Nephron (organoid): Measurements from ENCODE around the gene GUCD1.

ENCODE experiments used
- H3K27ac Mint-ChIP-seq, 3 experiments: 2 replicates each; pipeline ENCODE4 v1.8.0; 2020; ENCODE audit warnings: mixed read lengths in 3 of 3, mild to moderate bottlenecking in 2 of 3, moderate library complexity in 1 of 3
- H3K27me3 Mint-ChIP-seq: 2 replicates; pipeline ENCODE4 v1.8.0; 2021; ENCODE audit warnings: low read depth, mild to moderate bottlenecking, moderate library complexity, mixed read lengths
- H3K36me3 Mint-ChIP-seq: 2 replicates; pipeline ENCODE4 v1.8.0; 2020; ENCODE audit warnings: low read depth, mixed read lengths
- H3K4me1 Mint-ChIP-seq: 2 replicates; pipeline ENCODE4 v1.8.0; 2020; ENCODE audit warnings: mixed read lengths
- H3K4me3 Mint-ChIP-seq, 3 experiments: 2 replicates each; pipeline ENCODE4 v1.8.0; 2020; ENCODE audit warnings: mild to moderate bottlenecking in 3 of 3, mixed read lengths in 3 of 3, moderate library complexity in 2 of 3
- H3K9me3 Mint-ChIP-seq: 2 replicates; pipeline ENCODE4 v1.8.0; 2020; ENCODE audit warnings: mixed read lengths
- TF ChIP-seq, protein P1 (sequence below), 3 experiments: fragments of 200-600 bp; sonication (generic); IDR thresholded peaks; one replicate each; pipeline ENCODE4 v1.5.0; 2021; ENCODE audit warnings: antibody characterized with exemption in 3 of 3; ENCODE audit not compliant: unreplicated experiment in 3 of 3

Gene GUCD1

DNA sequence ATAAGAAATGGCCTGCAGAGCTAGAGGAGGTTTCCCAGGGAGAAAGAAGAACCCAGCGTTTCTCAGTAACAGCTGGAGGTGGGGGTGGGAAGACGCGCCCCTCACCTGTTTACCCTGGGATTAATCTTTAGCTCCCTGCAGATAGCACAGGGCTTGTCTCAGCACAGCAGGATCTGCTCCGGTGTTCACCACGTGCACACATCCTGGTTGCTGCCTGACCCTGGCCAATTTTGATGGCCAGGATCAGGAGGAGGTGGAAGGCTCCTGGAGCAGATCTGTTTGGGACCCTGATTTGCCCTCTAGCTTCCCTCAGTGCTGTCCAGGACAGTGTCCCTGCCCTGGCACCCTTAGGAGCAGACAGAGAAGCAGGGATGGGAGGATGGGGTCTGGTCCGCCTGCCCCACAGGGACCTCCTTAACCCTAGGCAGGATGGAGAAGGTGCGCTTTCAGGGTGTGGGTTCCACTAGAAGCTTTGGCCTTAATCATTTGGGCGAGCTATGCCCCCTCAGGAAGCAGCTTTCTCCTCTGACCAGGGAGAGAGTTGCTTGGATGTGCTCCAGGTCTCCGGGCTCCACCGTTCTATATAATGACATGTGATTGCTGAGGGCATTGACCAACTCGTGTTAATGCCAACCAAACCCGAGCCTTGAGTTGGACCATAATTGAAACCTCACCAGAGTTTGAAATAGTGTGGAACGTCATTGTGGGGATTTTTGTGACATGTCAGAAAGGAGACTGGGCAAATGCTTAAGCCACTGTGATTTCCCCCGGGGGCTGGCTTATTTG, 40.5 kb downstream of the GUCD1 start:
- no peaks in the 10 kb centered on the region for H3K36me3 Mint-ChIP-seq
- TF ChIP-seq, protein P1, sequence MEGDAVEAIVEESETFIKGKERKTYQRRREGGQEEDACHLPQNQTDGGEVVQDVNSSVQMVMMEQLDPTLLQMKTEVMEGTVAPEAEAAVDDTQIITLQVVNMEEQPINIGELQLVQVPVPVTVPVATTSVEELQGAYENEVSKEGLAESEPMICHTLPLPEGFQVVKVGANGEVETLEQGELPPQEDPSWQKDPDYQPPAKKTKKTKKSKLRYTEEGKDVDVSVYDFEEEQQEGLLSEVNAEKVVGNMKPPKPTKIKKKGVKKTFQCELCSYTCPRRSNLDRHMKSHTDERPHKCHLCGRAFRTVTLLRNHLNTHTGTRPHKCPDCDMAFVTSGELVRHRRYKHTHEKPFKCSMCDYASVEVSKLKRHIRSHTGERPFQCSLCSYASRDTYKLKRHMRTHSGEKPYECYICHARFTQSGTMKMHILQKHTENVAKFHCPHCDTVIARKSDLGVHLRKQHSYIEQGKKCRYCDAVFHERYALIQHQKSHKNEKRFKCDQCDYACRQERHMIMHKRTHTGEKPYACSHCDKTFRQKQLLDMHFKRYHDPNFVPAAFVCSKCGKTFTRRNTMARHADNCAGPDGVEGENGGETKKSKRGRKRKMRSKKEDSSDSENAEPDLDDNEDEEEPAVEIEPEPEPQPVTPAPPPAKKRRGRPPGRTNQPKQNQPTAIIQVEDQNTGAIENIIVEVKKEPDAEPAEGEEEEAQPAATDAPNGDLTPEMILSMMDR (IDR thresholded peaks at IDR 0.05; ENCODE audit: unreplicated experiment in 3 of 3), result no peak
- peaks cover 13% of the 10 kb centered on the region for H3K27me3 Mint-ChIP-seq
- peak overlapping the region in 1 of 3 experiments; percentile 48 for H3K27ac Mint-ChIP-seq
- peaks cover 59% of the 10 kb centered on the region for H3K4me1 Mint-ChIP-seq
- H3K9me3 Mint-ChIP-seq, result no peaks in the 10 kb centered on the region
- no peak overlapping the region for H3K4me3 Mint-ChIP-seq

DNA sequence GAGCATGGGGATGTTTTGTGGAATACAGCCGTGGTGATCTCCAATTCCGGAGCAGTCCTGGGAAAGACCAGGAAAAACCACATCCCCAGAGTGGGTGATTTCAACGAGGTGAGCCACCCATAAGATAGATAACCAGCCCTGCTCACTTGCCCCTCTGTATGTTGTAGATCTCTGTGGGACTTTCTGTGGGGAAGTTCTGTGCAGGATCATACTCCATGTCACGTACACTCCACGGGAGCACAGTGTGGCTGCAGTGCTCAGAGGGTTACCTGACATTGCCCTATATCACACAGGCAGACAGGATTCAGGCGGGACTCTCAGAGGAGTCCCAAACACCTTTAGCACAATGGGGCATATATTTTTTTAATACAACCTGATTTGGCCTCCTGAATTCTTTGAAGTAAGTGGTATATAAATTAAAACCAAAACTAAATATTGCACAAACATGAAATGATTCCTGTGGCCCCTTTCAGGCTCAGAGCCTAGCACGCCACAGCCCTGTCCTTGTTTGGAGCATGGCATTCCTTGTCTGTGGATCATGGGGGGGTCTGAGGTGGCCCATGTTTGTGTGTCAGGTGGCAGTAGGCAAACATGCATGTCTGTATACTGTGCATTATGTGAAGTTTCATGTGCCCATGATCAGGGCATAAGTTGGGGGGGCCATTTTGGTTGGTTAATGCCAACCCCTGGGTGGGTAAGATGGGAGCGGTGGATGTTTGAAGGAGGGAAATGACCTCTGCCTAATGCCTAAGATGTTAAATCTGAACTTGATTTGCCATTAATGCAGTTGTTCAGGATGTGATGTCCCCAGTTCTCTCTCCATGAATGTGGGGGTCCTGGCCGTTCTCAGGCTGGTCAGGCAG, 41.3 kb downstream of the GUCD1 start:
- no peaks in the 10 kb centered on the region for H3K36me3 Mint-ChIP-seq
- H3K9me3 Mint-ChIP-seq, result no peaks in the 10 kb centered on the region
- H3K4me3 Mint-ChIP-seq, result no peak overlapping the region
- peaks cover 59% of the 10 kb centered on the region for H3K4me1 Mint-ChIP-seq
- peaks cover 13% of the 10 kb centered on the region for H3K27me3 Mint-ChIP-seq
- TF ChIP-seq, protein P1 (IDR thresholded peaks at IDR 0.05; ENCODE audit: unreplicated experiment in 3 of 3), result no peak
- no peak overlapping the region for H3K27ac Mint-ChIP-seq

DNA sequence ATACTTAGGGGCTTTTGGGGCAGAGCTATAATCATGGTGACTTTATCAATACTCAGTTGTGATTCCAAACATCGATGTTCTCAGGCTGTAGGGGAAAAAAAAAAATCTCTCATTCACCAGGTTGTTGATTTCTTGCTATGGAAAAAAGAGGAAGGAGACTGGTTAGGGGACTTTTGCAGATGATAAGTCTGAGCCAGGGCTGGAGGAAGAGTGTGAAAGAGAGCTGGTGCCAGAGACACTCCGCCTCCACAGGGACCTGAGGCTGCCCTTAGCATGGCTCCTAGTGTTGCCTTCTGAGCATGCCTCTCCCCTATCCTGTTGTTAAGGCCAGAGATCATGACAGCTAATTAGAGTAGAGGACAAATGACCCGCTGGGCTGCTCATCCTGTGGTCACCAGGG, 42.9 kb downstream of the GUCD1 start:
- Mint-ChIP-seq H3K9me3 (no peaks in the 10 kb centered on the region), H3K36me3 (no peaks in the 10 kb centered on the region), H3K4me3 (no peak overlapping the region), H3K27ac (no peak overlapping the region), H3K27me3 (peaks cover 23% of the 10 kb centered on the region), H3K4me1 (peaks cover 59% of the 10 kb centered on the region)
- TF ChIP-seq, protein P1 (IDR thresholded peaks at IDR 0.05; ENCODE audit: unreplicated experiment in 3 of 3), result no peak

DNA sequence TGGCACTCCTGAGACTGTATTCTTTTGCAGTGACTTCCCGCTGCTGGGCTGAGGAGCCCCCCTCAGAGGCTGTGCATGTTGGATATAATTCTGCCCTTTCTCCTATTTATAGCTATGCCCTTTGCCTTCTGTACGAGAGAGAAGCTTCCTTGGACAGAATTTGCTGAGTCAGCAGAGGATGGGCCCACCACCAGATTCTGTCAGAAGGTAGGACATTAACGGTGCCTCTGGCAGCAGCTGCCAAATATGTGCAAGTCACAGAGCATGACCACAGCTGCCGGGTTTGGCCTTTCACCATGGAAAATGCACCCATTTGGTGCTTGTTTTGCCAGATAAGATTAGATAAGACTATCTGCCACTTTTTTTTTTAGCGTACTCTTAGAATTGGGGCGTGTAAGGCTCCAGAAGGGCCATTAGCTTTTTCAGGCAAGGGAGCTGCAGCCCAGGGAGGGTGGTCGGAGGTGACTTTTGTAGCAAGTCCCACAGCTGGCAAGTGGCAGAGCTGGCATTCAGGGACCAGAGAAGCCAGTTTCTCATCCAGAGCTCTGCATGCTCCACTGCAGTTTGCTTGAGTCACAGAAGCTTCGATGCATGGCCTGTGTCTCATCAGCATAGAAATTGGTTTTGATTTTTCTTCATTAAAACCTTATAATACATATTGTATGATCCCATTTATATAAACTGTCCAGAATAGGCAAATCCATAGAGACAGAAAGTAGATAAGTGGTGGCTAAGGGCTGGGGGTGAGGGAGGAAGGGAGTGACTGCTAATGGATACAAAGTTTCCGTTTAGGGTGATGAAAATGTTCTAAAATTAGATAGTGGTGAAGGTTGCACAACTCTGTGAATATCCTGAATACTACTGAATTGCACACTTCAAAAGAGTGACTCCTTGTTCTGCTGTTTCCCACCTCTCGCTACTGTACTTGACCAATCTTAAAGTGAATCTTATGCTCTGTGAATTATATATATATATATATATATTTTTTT, 44.0 kb downstream of the GUCD1 start:
- Mint-ChIP-seq H3K27me3 (peaks cover 32% of the 10 kb centered on the region), H3K9me3 (no peaks in the 10 kb centered on the region), H3K27ac (peak overlapping the region; percentile 32 to 55 (median 46)), H3K36me3 (no peaks in the 10 kb centered on the region), H3K4me1 (peaks cover 57% of the 10 kb centered on the region), H3K4me3 (peak overlapping the region in 1 of 3 experiments; percentile 34)
- TF ChIP-seq, protein P1 (IDR thresholded peaks at IDR 0.05; ENCODE audit: unreplicated experiment in 3 of 3), result no peak

DNA sequence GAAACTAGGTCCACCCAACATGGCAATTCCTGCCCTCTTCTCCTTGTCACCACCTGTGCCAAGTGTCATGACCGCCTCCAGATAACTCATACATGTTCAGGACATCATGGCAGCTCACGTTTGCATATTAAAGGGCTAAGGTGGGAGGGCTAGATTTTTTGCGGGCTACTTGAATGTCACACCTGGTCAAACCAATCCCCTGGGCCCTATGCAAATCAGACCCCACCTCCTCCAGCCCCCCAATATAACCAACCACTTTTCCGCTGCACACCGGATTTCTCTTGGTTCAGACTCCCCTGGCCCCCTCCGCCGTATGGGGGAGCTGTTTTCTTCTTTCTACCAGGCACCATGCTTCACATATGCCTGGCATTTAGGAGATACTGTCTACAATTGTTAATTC, 47.2 kb downstream of the GUCD1 start:
- Mint-ChIP-seq H3K4me3 (no peak overlapping the region), H3K27me3 (peaks cover 24% of the 10 kb centered on the region), H3K36me3 (no peaks in the 10 kb centered on the region), H3K9me3 (no peaks in the 10 kb centered on the region), H3K27ac (peak overlapping the region in 1 of 3 experiments; percentile 17), H3K4me1 (peaks cover 33% of the 10 kb centered on the region)
- TF ChIP-seq, protein P1 (IDR thresholded peaks at IDR 0.05; ENCODE audit: unreplicated experiment in 3 of 3), result no peak
